Measurements from ENCODE around the gene NRP2.

The NRP2 gene

GRCh38 chr2:205769495-205769850, 87.2 kb downstream of the NRP2 start:
- peak in 1 of 58 donors; percentile 5 for DNase-seq

- no peak for DNase-seq
These were observed 87.6 kb downstream of the NRP2 start for GRCh38 chr2:205769879-205770278.

DNA sequence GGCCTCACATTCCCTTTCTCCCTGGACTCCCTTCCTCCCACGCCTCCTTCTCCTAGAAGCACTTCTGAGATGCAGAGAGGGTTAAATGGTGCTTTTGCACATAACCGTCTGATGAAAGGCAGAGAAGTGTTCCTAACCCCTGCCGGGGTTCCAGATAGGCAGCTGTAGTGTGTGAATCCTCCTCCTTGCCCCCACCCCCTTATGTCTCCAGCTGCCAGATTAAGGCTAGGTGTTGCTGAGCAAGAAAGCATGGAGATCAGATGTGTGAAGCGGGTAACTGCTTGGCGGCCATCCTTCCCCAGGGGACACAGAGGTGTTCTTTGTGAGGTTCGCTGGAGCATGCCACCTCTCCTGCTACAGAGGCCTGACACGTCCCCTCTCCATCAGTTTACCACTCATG, 88.3 kb downstream of the NRP2 start:
- DNase-seq, result no peak

GRCh38 chr2:205771031-205771430, 88.7 kb downstream of the NRP2 start:
- no peak for DNase-seq

- DNase-seq, result no peak
These were observed 89.4 kb downstream of the NRP2 start for GRCh38 chr2:205771666-205772065.

- no peak for DNase-seq
These were observed 90.7 kb downstream of the NRP2 start for GRCh38 chr2:205772983-205773382.

- no peak for DNase-seq
These were observed 91.7 kb downstream of the NRP2 start for GRCh38 chr2:205773989-205774388.

DNA sequence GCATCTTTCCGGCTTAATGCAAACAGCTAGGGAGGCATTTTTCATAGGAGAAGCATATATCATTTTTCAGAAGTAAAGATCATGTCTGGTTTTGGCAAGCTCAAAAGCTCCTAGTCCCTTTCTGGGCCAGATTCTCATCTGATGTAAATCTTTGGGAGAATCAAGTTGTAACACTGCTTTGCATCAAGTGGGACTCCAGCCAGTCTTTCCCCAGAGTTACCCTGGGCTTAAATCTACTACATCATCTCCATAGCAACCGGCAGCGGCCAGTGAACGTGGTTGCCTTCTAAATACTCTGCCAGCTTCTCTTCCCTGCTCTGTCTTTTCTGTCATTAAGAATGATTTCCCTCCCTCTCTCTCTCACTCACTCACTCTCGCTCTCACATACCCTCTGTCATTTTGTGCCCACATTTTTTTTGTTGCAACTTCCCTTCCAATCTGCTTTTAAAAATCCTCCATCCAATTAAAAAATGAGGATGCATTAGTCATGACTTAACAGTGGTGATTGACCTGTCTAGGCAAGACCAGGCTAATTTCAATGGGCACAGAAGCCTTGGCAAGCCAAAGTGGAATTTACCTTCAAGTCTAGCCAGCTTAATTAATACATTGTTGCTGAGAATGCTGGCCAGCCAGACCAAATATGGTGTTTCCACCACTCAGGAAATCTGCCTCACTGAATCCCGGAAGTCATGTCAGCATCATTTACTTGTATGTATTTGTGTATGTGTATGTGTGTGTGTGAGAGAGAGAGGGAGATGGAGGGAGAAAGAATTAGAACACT, 93.0 kb downstream of the NRP2 start:
- DNase-seq, result peak in 28 of 58 donors; percentile 6 to 67 (median 32)

GRCh38 chr2:205776139-205776538, 93.8 kb downstream of the NRP2 start:
- DNase-seq, result peak in 19 of 58 donors; percentile 3 to 47 (median 14)

- DNase-seq, result no peak
These were observed 94.4 kb downstream of the NRP2 start for GRCh38 chr2:205776720-205777119.

GRCh38 chr2:205778356-205778755, 96.1 kb downstream of the NRP2 start:
- no peak for DNase-seq

GRCh38 chr2:205780645-205781044, 98.3 kb downstream of the NRP2 start:
- DNase-seq, result no peak

- DNase-seq, result no peak
These were observed 99.1 kb downstream of the NRP2 start for GRCh38 chr2:205781244-205781931.

DNA sequence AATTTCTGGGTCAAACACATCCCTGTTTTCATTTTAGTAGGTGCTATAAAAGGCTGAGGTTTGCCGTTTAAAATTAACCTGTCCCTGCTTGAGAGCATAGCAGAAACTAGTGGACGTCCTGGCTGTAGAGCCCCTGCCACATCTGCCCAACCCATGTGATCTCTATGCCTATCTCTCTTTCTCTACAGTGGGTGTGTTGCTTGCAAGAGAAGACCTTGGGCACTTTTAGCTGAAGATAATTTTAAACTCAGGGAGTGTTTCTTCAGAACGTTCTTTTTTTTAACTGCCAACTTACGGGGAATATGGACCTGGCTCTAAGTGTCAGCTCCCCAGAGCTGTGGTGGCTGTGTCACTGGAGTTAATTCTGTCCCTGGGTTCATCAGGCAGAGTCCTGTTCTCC, 100.6 kb downstream of the NRP2 start:
- DNase-seq, result no peak

DNA sequence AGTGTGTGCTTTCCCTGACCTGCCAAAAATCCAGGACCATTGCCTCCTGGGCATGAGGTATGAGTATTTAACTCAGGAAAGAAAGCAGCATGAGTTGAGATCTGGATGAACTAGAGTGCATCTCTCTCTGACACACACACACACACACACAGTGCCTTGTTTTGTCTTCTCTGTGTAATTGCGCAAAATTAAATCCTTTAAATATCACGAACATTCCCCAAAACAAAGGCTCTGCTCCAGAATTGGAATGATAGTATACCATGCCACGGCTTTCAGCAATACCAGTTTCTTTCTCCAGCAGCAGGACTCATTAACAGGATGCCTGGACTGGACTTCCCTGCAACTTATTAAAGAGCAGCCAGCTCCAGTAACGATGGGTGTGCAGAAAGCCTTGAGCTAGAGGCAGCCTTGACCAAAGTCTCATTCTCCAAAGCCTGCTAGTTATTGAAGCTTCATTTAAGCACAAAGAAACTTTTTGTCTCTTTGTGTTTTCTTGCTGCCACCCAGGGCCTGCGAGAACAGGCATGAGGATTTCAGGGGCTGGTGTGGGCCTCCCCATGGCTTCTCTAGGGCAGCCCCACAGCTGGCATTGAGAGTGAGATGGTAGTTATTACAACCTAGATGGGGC, 101.7 kb downstream of the NRP2 start:
- peak in 1 of 58 donors; percentile 8 for DNase-seq

GRCh38 chr2:205785507-205786260, 103.4 kb downstream of the NRP2 start:
- no peak for DNase-seq

DNA sequence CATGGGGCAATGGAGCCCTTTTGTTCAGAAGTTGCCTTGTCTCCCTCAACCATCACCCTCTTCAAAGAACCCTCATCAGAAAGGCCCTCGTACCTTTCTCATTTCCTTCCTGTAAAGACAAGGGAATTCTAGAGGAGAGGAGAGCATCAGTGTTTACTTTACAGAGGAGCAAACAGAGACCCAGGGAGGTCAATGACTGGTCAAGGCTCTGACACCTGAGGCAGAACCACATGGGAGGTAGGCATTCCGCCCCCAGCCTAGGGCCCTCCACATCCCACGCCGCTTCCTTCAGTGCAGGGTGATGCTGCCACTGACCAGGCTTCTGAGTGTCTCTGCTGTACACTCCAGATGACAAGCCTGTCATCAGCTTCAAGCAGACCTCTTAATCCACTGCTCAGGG, 104.7 kb downstream of the NRP2 start:
- DNase-seq, result no peak

DNA sequence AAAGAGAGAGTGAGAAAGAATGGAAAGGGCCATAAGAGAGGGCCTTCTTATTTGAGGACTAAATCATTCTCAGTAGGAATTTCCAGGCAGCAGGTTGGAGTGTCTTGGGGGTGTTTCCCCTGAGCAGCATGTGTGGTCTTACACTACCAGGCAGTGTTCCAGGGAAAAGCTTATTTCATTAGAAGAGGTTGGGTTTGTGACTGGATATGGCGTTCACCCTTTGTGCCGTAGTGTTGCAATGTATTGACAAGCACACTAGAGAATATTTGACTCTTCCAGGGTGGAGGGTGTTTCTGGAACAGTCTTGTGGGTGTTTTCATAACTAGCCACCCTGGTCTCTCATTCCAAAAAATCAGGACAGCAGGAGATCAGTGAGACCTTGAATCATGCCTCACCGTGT, 105.5 kb downstream of the NRP2 start:
- DNase-seq, result no peak

- no peak for DNase-seq
These were observed 107.6 kb downstream of the NRP2 start for GRCh38 chr2:205789906-205790305.

DNA sequence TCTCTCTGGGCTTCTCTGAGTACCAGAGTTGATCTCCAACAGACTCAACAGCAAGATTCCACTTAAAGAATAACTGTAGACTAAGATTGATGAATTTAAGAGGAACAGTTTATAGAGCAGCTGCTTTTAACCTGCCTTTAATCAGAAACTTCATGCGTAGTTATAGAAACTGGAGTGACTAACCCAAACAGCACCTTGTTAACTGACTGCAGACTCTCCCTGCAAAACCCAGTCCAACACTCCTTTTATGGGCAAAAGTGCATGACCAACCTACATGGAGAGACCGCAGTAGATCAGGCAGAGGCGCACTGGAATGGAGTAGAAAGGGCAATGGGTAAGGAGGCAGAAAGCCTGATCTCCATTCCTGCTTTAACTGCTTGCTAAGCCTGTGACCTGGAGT, 110.6 kb downstream of the NRP2 start:
- no peak for DNase-seq

DNA sequence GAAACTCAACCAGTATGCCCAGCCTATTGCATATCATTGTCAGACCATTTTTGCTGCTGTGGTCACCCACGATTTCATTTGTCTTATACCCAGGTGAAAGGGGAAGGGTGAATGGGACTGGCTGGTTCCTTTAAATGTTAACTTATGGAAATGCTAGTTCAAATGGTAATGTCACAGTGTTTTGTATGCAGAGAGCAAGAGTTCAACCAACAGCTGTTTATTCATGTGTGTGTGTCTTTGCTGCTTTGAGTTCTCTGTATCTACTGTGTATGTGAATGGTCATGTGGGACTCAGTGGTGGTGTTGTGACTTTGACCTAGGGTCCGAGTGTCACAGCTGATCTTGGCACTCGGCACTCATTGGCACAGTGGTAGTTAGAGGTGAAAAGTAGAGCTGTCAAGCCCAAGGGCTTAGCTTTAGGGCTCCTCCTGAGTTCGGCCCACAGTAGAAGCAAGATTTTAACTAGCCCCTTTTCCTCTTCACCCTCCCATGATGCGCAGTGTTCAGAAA, 114.6 kb downstream of the NRP2 start:
- no peak for DNase-seq

GRCh38 chr2:205797866-205798265, 115.6 kb downstream of the NRP2 start:
- no peak for DNase-seq

All from anterior cingulate cortex (tissue), 58 donors.